Hematopoietic multipotent progenitor cell treated with erythropoietin and hydrocortisone succinate and interleukin-3 and kit ligand, for 4 days (in vitro differentiated cells): Measurements from ENCODE around the gene LAMB4.

Experiments
- DNase-seq: peaks from one replicate; pipeline ENCODE4 v3.0.0-alpha.2; 2015

Gene LAMB4

GRCh38 chr7:108008827-108009226 lies 121.3 kb downstream of the LAMB4 start:
- DNase-seq: no peak

- no peak for DNase-seq
These were observed 121.9 kb downstream of the LAMB4 start for GRCh38 chr7:108008240-108008639.

GRCh38 chr7:108007762-108008161 lies 122.4 kb downstream of the LAMB4 start:
- DNase-seq: no peak

- DNase-seq: no peak
These were observed 122.9 kb downstream of the LAMB4 start for GRCh38 chr7:108007261-108007660.

GRCh38 chr7:108004220-108005142 lies 125.7 kb downstream of the LAMB4 start:
- DNase-seq: no peak

- no peak for DNase-seq
These were observed 126.6 kb downstream of the LAMB4 start for GRCh38 chr7:108003599-108003935.

- peak; percentile 41 for DNase-seq
These were observed 127.2 kb downstream of the LAMB4 start, which contains the start of gene LAMB1 for GRCh38 chr7:108002726-108003598. Gene LAMB1 (minus strand): TSS chr7:108003161. CDS start chr7:108002885, 276 bp downstream.

GRCh38 chr7:108001764-108002725 lies 128.1 kb downstream of the LAMB4 start:
- DNase-seq: no peak

- DNase-seq: peak; percentile 26
These were observed 129.0 kb downstream of the LAMB4 start for GRCh38 chr7:108000875-108001763.

- DNase-seq: no peak
These were observed 130.2 kb downstream of the LAMB4 start for GRCh38 chr7:107999779-108000560.

- DNase-seq: no peak
These were observed 131.3 kb downstream of the LAMB4 start for GRCh38 chr7:107998660-107999480.

- DNase-seq: no peak
These were observed 132.0 kb downstream of the LAMB4 start for GRCh38 chr7:107998150-107998549.

GRCh38 chr7:107996072-107996882 lies 133.9 kb downstream of the LAMB4 start:
- no peak for DNase-seq

- DNase-seq: no peak
These were observed 134.7 kb downstream of the LAMB4 start for GRCh38 chr7:107995184-107996071.

- DNase-seq: no peak
These were observed 135.6 kb downstream of the LAMB4 start for GRCh38 chr7:107994421-107995030.

GRCh38 chr7:107993891-107994291 lies 136.3 kb downstream of the LAMB4 start:
- DNase-seq: no peak
